ENCODE measurements around the gene RPS26. TPM values are rescaled to one million over a fixed set of nuclear protein-coding genes. Genes with fewer than 3 reads are reported as not detected.

RPS26 gene
- total and polyA plus RNA-seq, 3 experiments from 2014 or later: 48.8 to 1,127 (median 59.9) TPM

DNA sequence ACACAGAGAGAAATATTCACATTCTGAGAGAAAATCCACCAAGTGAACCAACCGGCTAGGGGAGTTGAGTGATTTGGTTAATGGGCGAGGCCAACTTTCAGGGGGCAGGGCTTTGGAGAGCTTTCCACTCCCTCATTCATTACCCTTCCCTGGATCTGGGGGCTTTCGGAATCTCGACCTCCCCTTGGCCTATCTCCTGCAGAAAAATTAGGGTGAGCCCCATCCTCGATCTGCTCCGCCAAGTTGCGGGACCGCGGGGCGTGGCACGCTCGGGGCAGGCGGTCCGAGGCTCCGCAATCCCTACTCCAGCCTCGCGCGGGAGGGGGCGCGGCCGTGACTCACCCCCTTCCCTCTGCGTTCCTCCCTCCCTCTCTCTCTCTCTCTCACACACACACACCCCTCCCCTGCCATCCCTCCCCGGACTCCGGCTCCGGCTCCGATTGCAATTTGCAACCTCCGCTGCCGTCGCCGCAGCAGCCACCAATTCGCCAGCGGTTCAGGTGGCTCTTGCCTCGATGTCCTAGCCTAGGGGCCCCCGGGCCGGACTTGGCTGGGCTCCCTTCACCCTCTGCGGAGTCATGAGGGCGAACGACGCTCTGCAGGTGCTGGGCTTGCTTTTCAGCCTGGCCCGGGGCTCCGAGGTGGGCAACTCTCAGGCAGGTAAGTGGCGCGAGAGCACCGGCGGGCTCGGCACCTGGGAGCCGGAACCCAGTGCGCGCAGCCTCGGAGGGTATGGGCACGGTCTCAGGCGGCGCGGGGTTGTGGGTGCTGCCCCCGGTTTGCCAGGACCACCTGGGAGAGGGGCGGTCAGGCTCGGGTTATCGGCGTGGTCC is 38.2 kb downstream of the RPS26 start, which contains the start of gene ERBB3:
ERBB3 (plus strand) TSS at position 443 of the 833 bp plus-strand sequence; CDS start at position 579, 136 bp downstream.
- H3K4me1 Mint-ChIP-seq: peaks cover 3 to 24% (median 4%) of the 10 kb centered on the region in 3 donors
- peaks cover 7 to 13% of the 10 kb centered on the region in 2 donors for H3K27me3 Mint-ChIP-seq
- ChIA-PET POLR2A (interaction anchor here (1.4 to 2.2 kb wide), 2 partner anchors 24 to 38 kb away, joined by 4 to 9 read pairs; partner anchors contain the start of genes PA2G4 and ZC3H10), CTCF (interaction anchor here (0.7 to 1.6 kb wide), 10 partner anchors 9 to 82 kb away, joined by 3 to 8 read pairs (median 3); partner anchors contain the start of genes PA2G4, RPL41 and ZC3H10)
- Histone ChIP-seq H3K4me1 (ENCODE audit: insufficient read depth, low read length) (peaks cover 5% of the 10 kb centered on the region), H3K36me3 (ENCODE audit: insufficient read depth, low read length) (no peaks in the 10 kb centered on the region), H3K27ac (ENCODE audit: low read depth, low read length) (peak within 1 kb of the TSS; percentile 38), H3K27me3 (ENCODE audit: insufficient read depth, low read length, poor library complexity, severe bottlenecking) (peaks cover 6% of the 10 kb centered on the region), H3K4me3 (ENCODE audit: low read length) (peak within 1 kb of the TSS; percentile 83), H3K9me3 (ENCODE audit: low read length) (no peaks in the 10 kb centered on the region)
- H3K9me3 Mint-ChIP-seq: no peaks in the 10 kb centered on the region
- H3K36me3 Mint-ChIP-seq: peaks cover 0 to 1% (median 0%) of the 10 kb centered on the region in 3 donors
- peak within 1 kb of the TSS; percentile 84 to 94 (median 86) for H3K4me3 Mint-ChIP-seq
- DNase-seq: peak; percentile 31 to 72 (median 52)
- H3K27ac Mint-ChIP-seq: peak within 1 kb of the TSS in 6 of 8 donors; percentile 7 to 70 (median 46)

- peaks cover 7 to 13% of the 10 kb centered on the region in 2 donors for H3K27me3 Mint-ChIP-seq
- H3K27ac Mint-ChIP-seq: peak overlapping the region in 1 of 8 donors; percentile 42
- ChIA-PET CTCF (interaction anchor here (1.0 to 1.1 kb wide), 2 partner anchors 13 to 44 kb away, joined by 3 read pairs; no protein-coding TSS in a partner anchor), POLR2A (interaction anchor here (0.7 to 2.2 kb wide), 4 partner anchors 23 to 38 kb away, joined by 3 to 9 read pairs (median 4); partner anchors contain the start of genes PA2G4, RPL41 and ZC3H10)
- no peaks in the 10 kb centered on the region for H3K9me3 Mint-ChIP-seq
- Histone ChIP-seq H3K36me3 (ENCODE audit: insufficient read depth, low read length) (no peaks in the 10 kb centered on the region), H3K27ac (ENCODE audit: low read depth, low read length) (no peak overlapping the region), H3K9me3 (ENCODE audit: low read length) (no peaks in the 10 kb centered on the region), H3K4me1 (ENCODE audit: insufficient read depth, low read length) (peaks cover 5% of the 10 kb centered on the region), H3K4me3 (ENCODE audit: low read length) (peak overlapping the region; percentile 83), H3K27me3 (ENCODE audit: insufficient read depth, low read length, poor library complexity, severe bottlenecking) (peaks cover 6% of the 10 kb centered on the region)
- peaks cover 3 to 24% (median 4%) of the 10 kb centered on the region in 3 donors for H3K4me1 Mint-ChIP-seq
- no peak for DNase-seq
- H3K36me3 Mint-ChIP-seq: peaks cover 0 to 1% (median 0%) of the 10 kb centered on the region in 3 donors
- H3K4me3 Mint-ChIP-seq: peak overlapping the region; percentile 84 to 94 (median 86)
These were observed 38.9 kb downstream of the RPS26 start for GRCh38 chr12:56080556-56081138.

DNA sequence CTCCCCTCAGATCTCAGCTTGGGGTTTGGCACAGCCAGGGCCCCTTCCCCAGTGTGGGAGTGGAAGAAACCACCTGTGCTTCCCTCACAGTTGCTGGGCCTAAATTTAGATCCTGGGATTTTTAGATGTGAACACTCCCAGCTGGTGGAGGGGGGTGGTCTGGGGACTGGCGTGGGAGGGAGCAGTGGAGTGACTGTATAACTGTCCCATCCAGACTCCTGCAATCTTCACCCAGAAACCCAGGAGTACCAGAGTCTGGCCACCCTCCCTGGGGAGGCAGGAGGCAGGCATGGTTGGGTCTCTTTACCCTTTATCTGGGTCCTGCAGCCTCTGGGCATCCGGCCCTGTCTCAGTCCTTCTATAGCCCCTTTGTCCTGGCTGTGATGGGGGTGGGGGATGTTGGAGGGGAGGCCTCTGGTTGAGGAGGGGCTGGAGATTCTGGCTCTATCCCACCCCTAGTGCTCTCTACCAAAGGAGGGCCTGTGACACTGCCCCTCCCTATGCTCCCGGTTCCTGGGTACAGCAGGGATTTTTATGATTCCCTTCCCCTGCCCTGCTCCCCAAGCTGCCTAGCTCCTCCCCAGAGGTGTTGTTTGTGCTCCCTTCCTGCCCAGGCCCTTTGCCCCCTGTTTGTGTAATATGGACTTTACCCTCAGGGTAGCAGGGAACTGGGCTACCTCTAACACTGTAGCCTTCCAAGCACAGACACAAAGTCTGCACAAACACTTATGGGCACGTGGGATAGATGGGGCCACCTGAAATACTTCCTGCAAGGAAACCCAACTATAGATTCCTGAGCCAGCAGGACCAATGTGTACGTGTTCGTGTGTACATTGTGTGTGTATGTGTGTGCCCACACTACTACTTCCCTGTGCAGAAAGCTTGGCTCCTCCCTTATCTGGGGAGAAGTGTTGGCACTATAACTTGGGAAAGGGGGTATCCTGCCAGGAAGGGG is 40.0 kb downstream of the RPS26 start:
- ChIA-PET POLR2A (interaction anchor here (0.8 kb wide), 1 partner anchor 20 kb away, joined by 4 read pairs; no protein-coding TSS in a partner anchor), CTCF (interaction anchor here (1.0 to 1.1 kb wide), 2 partner anchors 14 to 43 kb away, joined by 3 read pairs; no protein-coding TSS in a partner anchor)
- Mint-ChIP-seq H3K9me3 (no peaks in the 10 kb centered on the region), H3K27me3 (peaks cover 7 to 15% of the 10 kb centered on the region in 2 donors), H3K27ac (no peak overlapping the region), H3K36me3 (peaks cover 0 to 1% (median 0%) of the 10 kb centered on the region in 3 donors), H3K4me1 (peaks cover 3 to 24% (median 4%) of the 10 kb centered on the region in 3 donors), H3K4me3 (peak overlapping the region in 5 of 7 donors; percentile 83 to 87 (median 86))
- no peak for DNase-seq
- Histone ChIP-seq H3K36me3 (ENCODE audit: insufficient read depth, low read length) (no peaks in the 10 kb centered on the region), H3K27me3 (ENCODE audit: insufficient read depth, low read length, poor library complexity, severe bottlenecking) (peaks cover 6% of the 10 kb centered on the region), H3K27ac (ENCODE audit: low read depth, low read length) (no peak overlapping the region), H3K4me1 (ENCODE audit: insufficient read depth, low read length) (peaks cover 5% of the 10 kb centered on the region), H3K4me3 (ENCODE audit: low read length) (no peak overlapping the region), H3K9me3 (ENCODE audit: low read length) (no peaks in the 10 kb centered on the region)

- no peaks in the 10 kb centered on the region for H3K9me3 ChIP-seq (ENCODE audit: low read length)
- no peak overlapping the region for H3K4me3 ChIP-seq (ENCODE audit: low read length)
- H3K9me3 Mint-ChIP-seq: no peaks in the 10 kb centered on the region
- H3K27me3 Mint-ChIP-seq: peaks cover 7 to 15% of the 10 kb centered on the region in 2 donors
- no peak overlapping the region for H3K27ac ChIP-seq (ENCODE audit: low read depth, low read length)
- H3K4me1 ChIP-seq (ENCODE audit: insufficient read depth, low read length): peaks cover 5% of the 10 kb centered on the region
- CTCF ChIA-PET: no interaction called here
- no peaks in the 10 kb centered on the region for H3K36me3 ChIP-seq (ENCODE audit: insufficient read depth, low read length)
- no peak for DNase-seq
- H3K36me3 Mint-ChIP-seq: peaks cover 0 to 1% (median 0%) of the 10 kb centered on the region in 3 donors
- POLR2A ChIA-PET: interaction anchor here (0.8 kb wide), 1 partner anchor 20 kb away, joined by 4 read pairs; no protein-coding TSS in a partner anchor
- H3K27me3 ChIP-seq (ENCODE audit: insufficient read depth, low read length, poor library complexity, severe bottlenecking): peaks cover 6% of the 10 kb centered on the region
- no peak overlapping the region for H3K27ac Mint-ChIP-seq
- peaks cover 3 to 24% (median 4%) of the 10 kb centered on the region in 3 donors for H3K4me1 Mint-ChIP-seq
- H3K4me3 Mint-ChIP-seq: peak overlapping the region in 1 of 7 donors; percentile 83
These were observed 40.7 kb downstream of the RPS26 start for GRCh38 chr12:56082382-56082781.

- POLR2A ChIA-PET: no interaction called here
These were observed 41.2 kb downstream of the RPS26 start for GRCh38 chr12:56082967-56083366.

DNA sequence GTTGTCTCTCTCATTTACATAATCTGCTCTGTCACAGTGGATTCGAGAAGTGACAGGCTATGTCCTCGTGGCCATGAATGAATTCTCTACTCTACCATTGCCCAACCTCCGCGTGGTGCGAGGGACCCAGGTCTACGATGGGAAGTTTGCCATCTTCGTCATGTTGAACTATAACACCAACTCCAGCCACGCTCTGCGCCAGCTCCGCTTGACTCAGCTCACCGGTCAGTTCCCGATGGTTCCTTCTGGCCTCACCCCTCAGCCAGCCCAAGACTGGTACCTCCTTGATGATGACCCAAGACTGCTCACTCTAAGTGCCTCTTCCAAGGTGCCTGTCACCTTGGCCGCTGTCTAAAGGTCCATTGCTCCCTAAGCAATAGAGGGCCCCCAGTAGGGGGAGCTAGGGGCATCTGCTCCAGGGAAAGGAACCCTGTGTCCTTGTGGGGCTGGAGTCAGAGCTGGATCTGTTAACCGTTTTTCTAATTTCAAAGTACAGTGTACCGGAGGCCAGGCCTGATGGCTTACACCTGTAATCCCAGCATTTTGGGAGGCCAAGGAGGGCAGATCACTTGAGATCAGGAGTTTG is 43.3 kb downstream of the RPS26 start:
- CTCF ChIA-PET: interaction anchor here (0.6 to 3.0 kb wide), 11 partner anchors 10 to 350 kb away, joined by 3 to 15 read pairs (median 3); partner anchors contain the start of genes ESYT1, RPL41, SMARCC2 and STAT2
- peaks cover 7 to 15% of the 10 kb centered on the region in 2 donors for H3K27me3 Mint-ChIP-seq
- H3K4me3 ChIP-seq (ENCODE audit: low read length): no peak overlapping the region
- POLR2A ChIA-PET: interaction anchor here (0.5 to 0.6 kb wide), 2 partner anchors 13 to 104 kb away, joined by 3 to 4 read pairs; partner anchors contain the start of gene SMARCC2
- peak overlapping the region in 2 of 8 donors; percentile 33 to 71 for H3K27ac Mint-ChIP-seq
- peaks cover 6% of the 10 kb centered on the region for H3K27me3 ChIP-seq (ENCODE audit: insufficient read depth, low read length, poor library complexity, severe bottlenecking)
- H3K4me3 Mint-ChIP-seq: no peak overlapping the region
- no peaks in the 10 kb centered on the region for H3K9me3 ChIP-seq (ENCODE audit: low read length)
- DNase-seq: no peak
- H3K36me3 Mint-ChIP-seq: peaks cover 0 to 1% (median 0%) of the 10 kb centered on the region in 3 donors
- H3K4me1 Mint-ChIP-seq: peaks cover 3 to 11% (median 4%) of the 10 kb centered on the region in 3 donors
- no peaks in the 10 kb centered on the region for H3K36me3 ChIP-seq (ENCODE audit: insufficient read depth, low read length)
- no peak overlapping the region for H3K27ac ChIP-seq (ENCODE audit: low read depth, low read length)
- H3K9me3 Mint-ChIP-seq: no peaks in the 10 kb centered on the region
- no peaks in the 10 kb centered on the region for H3K4me1 ChIP-seq (ENCODE audit: insufficient read depth, low read length)

More at GRCh38 chr12:56082967-56083366, 41.2 kb downstream of the RPS26 start:
- Mint-ChIP-seq H3K9me3 (no peaks in the 10 kb centered on the region), H3K4me1 (peaks cover 3 to 24% (median 4%) of the 10 kb centered on the region in 3 donors), H3K27ac (peak overlapping the region in 1 of 8 donors; percentile 14), H3K4me3 (no peak overlapping the region), H3K27me3 (peaks cover 7 to 15% of the 10 kb centered on the region in 2 donors), H3K36me3 (peaks cover 0 to 1% (median 0%) of the 10 kb centered on the region in 3 donors)
- Histone ChIP-seq H3K4me1 (ENCODE audit: insufficient read depth, low read length) (peaks cover 5% of the 10 kb centered on the region), H3K9me3 (ENCODE audit: low read length) (no peaks in the 10 kb centered on the region), H3K4me3 (ENCODE audit: low read length) (no peak overlapping the region), H3K27ac (ENCODE audit: low read depth, low read length) (no peak overlapping the region), H3K36me3 (ENCODE audit: insufficient read depth, low read length) (no peaks in the 10 kb centered on the region), H3K27me3 (ENCODE audit: insufficient read depth, low read length, poor library complexity, severe bottlenecking) (peaks cover 6% of the 10 kb centered on the region)
- no peak for DNase-seq
- CTCF ChIA-PET: no interaction called here

Data from CD8-positive, alpha-beta memory T cell (primary cell).